Measurements from ENCODE around the gene SPINK9.

- TF ChIP-seq REST (IDR thresholded peaks at IDR 0.05; ENCODE audit: insufficient read depth in 1 of 2, low read depth in 2 of 2, low read length in 2 of 2) (no peak), POLR2AphosphoS5 (IDR thresholded peaks at IDR 0.05; ENCODE audit: low read depth, low read length) (no peak), TAF1 (IDR thresholded peaks at IDR 0.05; ENCODE audit: borderline replicate concordance, insufficient read depth, low read length) (no peak), SIN3A (IDR thresholded peaks at IDR 0.05; ENCODE audit: borderline replicate concordance, insufficient read depth, low read length) (no peak)
These were observed 37.6 kb upstream of the SPINK9 start for GRCh38 chr5:148297731-148298130.
